ENCODE measurements around the gene FSHB. TPM values are rescaled to one million over a fixed set of nuclear protein-coding genes. Genes with fewer than 3 reads are reported as not detected.

The FSHB gene
- total and polyA plus RNA-seq, 9 of the 15 experiments (the other 6 are each of a cell fraction or from before 2014, with no cell fraction given) = not detected

DNA sequence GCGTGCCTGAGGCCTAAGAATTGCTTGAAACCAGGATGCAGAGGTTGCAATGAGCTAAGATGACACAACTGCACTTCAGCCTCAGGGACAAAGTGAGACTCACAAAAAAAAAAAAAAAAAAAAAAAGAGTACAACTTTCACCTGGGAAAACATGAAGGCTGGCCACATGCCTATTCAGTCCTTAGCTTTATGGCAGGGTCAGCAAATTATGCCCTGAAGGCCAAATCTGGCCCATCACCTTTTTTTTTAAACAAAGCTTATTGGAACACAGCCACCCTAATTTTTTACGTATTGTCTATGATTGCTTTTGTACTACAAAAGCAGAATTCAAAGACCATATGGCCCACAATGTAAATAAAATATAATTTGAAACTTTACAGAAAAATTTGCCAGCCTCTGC is 8.2 kb downstream of the FSHB start:
- no peak overlapping the region for H3K27ac ChIP-seq (ENCODE audit: extremely low read depth, low read depth, low read length)
- H3K79me2 ChIP-seq (ENCODE audit: control insufficient read depth, insufficient read depth, low read length) = no peaks in the 10 kb centered on the region
- DNase-seq (ENCODE audit: extremely low read depth in 1 of 4, low spot score in 3 of 4) = no peak
- no peak overlapping the region for H3K9ac ChIP-seq (ENCODE audit: insufficient read depth in 1 of 2, low read depth in 2 of 2, low read length in 2 of 2)
- no peaks in the 10 kb centered on the region for H3K36me3 ChIP-seq (ENCODE audit: control insufficient read depth, insufficient read depth, low read length)
- POLR2A ChIA-PET = no interaction called here
- H3K4me1 ChIP-seq (replicated peaks in 1 of 2; ENCODE audit: control insufficient read depth in 2 of 2, insufficient read depth in 2 of 2, low read length in 2 of 2) = no peaks in the 10 kb centered on the region
- in situ Hi-C loops (cut with MboI) = no loop called here
- FAIRE-seq = no peak
- BruUV-seq (replicated peaks) = no TSS peak
- CTCF ChIA-PET (ENCODE audit: low intra/inter-chr PET ratio) = no interaction called here
- ATAC-seq = no peak
- H3K9me1 ChIP-seq (ENCODE audit: control insufficient read depth, insufficient read depth, low read length) = no peaks in the 10 kb centered on the region
- H4K20me1 ChIP-seq (replicated peaks; ENCODE audit: control insufficient read depth, insufficient read depth, low read length) = no peaks in the 10 kb centered on the region
- no peak overlapping the region for H2AFZ ChIP-seq (ENCODE audit: low read depth, low read length)
- H3K4me2 ChIP-seq (ENCODE audit: insufficient read depth, low read length) = no peak overlapping the region
- TF ChIP-seq, protein P1, sequence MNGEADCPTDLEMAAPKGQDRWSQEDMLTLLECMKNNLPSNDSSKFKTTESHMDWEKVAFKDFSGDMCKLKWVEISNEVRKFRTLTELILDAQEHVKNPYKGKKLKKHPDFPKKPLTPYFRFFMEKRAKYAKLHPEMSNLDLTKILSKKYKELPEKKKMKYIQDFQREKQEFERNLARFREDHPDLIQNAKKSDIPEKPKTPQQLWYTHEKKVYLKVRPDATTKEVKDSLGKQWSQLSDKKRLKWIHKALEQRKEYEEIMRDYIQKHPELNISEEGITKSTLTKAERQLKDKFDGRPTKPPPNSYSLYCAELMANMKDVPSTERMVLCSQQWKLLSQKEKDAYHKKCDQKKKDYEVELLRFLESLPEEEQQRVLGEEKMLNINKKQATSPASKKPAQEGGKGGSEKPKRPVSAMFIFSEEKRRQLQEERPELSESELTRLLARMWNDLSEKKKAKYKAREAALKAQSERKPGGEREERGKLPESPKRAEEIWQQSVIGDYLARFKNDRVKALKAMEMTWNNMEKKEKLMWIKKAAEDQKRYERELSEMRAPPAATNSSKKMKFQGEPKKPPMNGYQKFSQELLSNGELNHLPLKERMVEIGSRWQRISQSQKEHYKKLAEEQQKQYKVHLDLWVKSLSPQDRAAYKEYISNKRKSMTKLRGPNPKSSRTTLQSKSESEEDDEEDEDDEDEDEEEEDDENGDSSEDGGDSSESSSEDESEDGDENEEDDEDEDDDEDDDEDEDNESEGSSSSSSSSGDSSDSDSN (IDR thresholded peaks at IDR 0.05; ENCODE audit: borderline replicate concordance in 1 of 2, low read depth in 2 of 2, low read length in 2 of 2) = no peak
- TF ChIP-seq ZNF41 (CRISPR knock-in tag; conservative IDR thresholded peaks at IDR 0.05) (no peak), POLR3A (IDR thresholded peaks at IDR 0.05; ENCODE audit: borderline replicate concordance, extremely low read depth, insufficient read depth, insufficient read length) (no peak), ZNF184 (CRISPR knock-in tag; IDR thresholded peaks at IDR 0.05) (no peak), NCOA4 (IDR thresholded peaks at IDR 0.05; ENCODE audit: partially characterized antibody) (no peak), TAF1 (IDR thresholded peaks at IDR 0.05; ENCODE audit: control insufficient read depth, extremely low read depth, insufficient read depth, low read length, severe bottlenecking) (no peak), ZNF253 (CRISPR knock-in tag; conservative IDR thresholded peaks at IDR 0.05) (no peak), ZNF121 (CRISPR knock-in tag; conservative IDR thresholded peaks at IDR 0.05) (no peak), ZNF232 (CRISPR knock-in tag; IDR thresholded peaks at IDR 0.05) (no peak), TFAM (CRISPR knock-in tag; conservative IDR thresholded peaks at IDR 0.05) (no peak)
- TF ChIP-seq, protein P2, sequence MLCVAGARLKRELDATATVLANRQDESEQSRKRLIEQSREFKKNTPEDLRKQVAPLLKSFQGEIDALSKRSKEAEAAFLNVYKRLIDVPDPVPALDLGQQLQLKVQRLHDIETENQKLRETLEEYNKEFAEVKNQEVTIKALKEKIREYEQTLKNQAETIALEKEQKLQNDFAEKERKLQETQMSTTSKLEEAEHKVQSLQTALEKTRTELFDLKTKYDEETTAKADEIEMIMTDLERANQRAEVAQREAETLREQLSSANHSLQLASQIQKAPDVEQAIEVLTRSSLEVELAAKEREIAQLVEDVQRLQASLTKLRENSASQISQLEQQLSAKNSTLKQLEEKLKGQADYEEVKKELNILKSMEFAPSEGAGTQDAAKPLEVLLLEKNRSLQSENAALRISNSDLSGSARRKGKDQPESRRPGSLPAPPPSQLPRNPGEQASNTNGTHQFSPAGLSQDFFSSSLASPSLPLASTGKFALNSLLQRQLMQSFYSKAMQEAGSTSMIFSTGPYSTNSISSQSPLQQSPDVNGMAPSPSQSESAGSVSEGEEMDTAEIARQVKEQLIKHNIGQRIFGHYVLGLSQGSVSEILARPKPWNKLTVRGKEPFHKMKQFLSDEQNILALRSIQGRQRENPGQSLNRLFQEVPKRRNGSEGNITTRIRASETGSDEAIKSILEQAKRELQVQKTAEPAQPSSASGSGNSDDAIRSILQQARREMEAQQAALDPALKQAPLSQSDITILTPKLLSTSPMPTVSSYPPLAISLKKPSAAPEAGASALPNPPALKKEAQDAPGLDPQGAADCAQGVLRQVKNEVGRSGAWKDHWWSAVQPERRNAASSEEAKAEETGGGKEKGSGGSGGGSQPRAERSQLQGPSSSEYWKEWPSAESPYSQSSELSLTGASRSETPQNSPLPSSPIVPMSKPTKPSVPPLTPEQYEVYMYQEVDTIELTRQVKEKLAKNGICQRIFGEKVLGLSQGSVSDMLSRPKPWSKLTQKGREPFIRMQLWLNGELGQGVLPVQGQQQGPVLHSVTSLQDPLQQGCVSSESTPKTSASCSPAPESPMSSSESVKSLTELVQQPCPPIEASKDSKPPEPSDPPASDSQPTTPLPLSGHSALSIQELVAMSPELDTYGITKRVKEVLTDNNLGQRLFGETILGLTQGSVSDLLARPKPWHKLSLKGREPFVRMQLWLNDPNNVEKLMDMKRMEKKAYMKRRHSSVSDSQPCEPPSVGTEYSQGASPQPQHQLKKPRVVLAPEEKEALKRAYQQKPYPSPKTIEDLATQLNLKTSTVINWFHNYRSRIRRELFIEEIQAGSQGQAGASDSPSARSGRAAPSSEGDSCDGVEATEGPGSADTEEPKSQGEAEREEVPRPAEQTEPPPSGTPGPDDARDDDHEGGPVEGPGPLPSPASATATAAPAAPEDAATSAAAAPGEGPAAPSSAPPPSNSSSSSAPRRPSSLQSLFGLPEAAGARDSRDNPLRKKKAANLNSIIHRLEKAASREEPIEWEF (CRISPR knock-in tag; IDR thresholded peaks at IDR 0.05) = no peak
- intact Hi-C loops (cut with micrococcal nuclease) = no loop called here
- H3K9me3 ChIP-seq (replicated peaks; ENCODE audit: control insufficient read depth, insufficient read depth, low read depth, low read length) = no peaks in the 10 kb centered on the region
- 0% methylated on average over 2 of the region's 2 CpGs for whole genome bisulfite sequencing (ENCODE audit: insufficient coverage, low coverage, missing lambda C conversion rate)
- H3K4me3 ChIP-seq = no peak overlapping the region
- H3K27me3 ChIP-seq (ENCODE audit: control insufficient read depth in 2 of 2, insufficient read depth in 2 of 2, low read length in 2 of 2) = no peaks in the 10 kb centered on the region
